ENCODE measurements around the gene GNAI2.
"Not testable (repeated sequence)": the region's sequence is repeated elsewhere in the genome, so short reads cannot be mapped to it uniquely, and the experiment has no call there.

The GNAI2 gene

GRCh38 chr3:50274371-50275104 lies 38.5 kb downstream of the GNAI2 start:
- in situ Hi-C loops (cut with MboI; ENCODE audit: low sequenced_read_pairs), result no loop called here

- in situ Hi-C loops (cut with MboI; ENCODE audit: low sequenced_read_pairs), result no loop called here
Measured at GRCh38 chr3:50275141-50275995, 39.4 kb downstream of the GNAI2 start.

- in situ Hi-C loops (cut with MboI; ENCODE audit: low sequenced_read_pairs), result no loop called here
Measured at GRCh38 chr3:50275996-50276761, 40.2 kb downstream of the GNAI2 start.

GRCh38 chr3:50276762-50277101 lies 40.7 kb downstream of the GNAI2 start:
- in situ Hi-C loops (cut with MboI; ENCODE audit: low sequenced_read_pairs), result no loop called here

GRCh38 chr3:50278123-50278879 lies 42.3 kb downstream of the GNAI2 start:
- in situ Hi-C loops (cut with MboI; ENCODE audit: low sequenced_read_pairs), result no loop called here

- in situ Hi-C loops (cut with MboI; ENCODE audit: low sequenced_read_pairs), result no loop called here
Measured at GRCh38 chr3:50278880-50279224, 42.8 kb downstream of the GNAI2 start, which contains the start of gene LSMEM2. TSS of gene LSMEM2 (plus strand) at chr3:50279087. CDS start at chr3:50279114, 27 bp downstream.

GRCh38 chr3:50279255-50280016 lies 43.4 kb downstream of the GNAI2 start:
- in situ Hi-C loops (cut with MboI; ENCODE audit: low sequenced_read_pairs), result no loop called here

GRCh38 chr3:50284121-50284520 lies 48.1 kb downstream of the GNAI2 start:
- in situ Hi-C loops (cut with MboI; ENCODE audit: low sequenced_read_pairs), result not testable (repeated sequence)

- in situ Hi-C loops (cut with MboI; ENCODE audit: low sequenced_read_pairs), result no loop called here
Measured at GRCh38 chr3:50286322-50287227, 50.6 kb downstream of the GNAI2 start.

- in situ Hi-C loops (cut with MboI; ENCODE audit: low sequenced_read_pairs), result no loop called here
Measured at GRCh38 chr3:50287262-50287661, 51.3 kb downstream of the GNAI2 start.

GRCh38 chr3:50288387-50289007 lies 52.5 kb downstream of the GNAI2 start:
- in situ Hi-C loops (cut with MboI; ENCODE audit: low sequenced_read_pairs), result no loop called here

GRCh38 chr3:50289130-50289529 lies 53.1 kb downstream of the GNAI2 start:
- in situ Hi-C loops (cut with MboI; ENCODE audit: low sequenced_read_pairs), result no loop called here

- in situ Hi-C loops (cut with MboI; ENCODE audit: low sequenced_read_pairs), result no loop called here
Measured at GRCh38 chr3:50290161-50290641, 54.2 kb downstream of the GNAI2 start.

GRCh38 chr3:50292159-50293078 lies 56.4 kb downstream of the GNAI2 start, which contains the start of gene IFRD2:
TSS of gene IFRD2 (minus strand) at chr3:50292429. CDS start at chr3:50292274, 155 bp downstream.
- in situ Hi-C loops (cut with MboI; ENCODE audit: low sequenced_read_pairs), result no loop called here

- in situ Hi-C loops (cut with MboI; ENCODE audit: low sequenced_read_pairs), result no loop called here
Measured at GRCh38 chr3:50293079-50293801, 57.2 kb downstream of the GNAI2 start.

- in situ Hi-C loops (cut with MboI; ENCODE audit: low sequenced_read_pairs), result no loop called here
Measured at GRCh38 chr3:50294089-50294488, 58.1 kb downstream of the GNAI2 start.

Data from HL-60/S4 (cell line).